Medulla oblongata (tissue), 1 donor: ENCODE data around the gene STK38L.
"Not testable (repeated sequence)": the region's sequence is repeated elsewhere in the genome, so short reads cannot be mapped to it uniquely, and the experiment has no call there.

Experiments used
- DNase-seq: peaks from one replicate; pipeline ENCODE4 v3.0.0-alpha.2; 2015; ENCODE audit errors: extremely low spot score

STK38L gene

GRCh38 chr12:27226407-27226929, 17.6 kb upstream of the STK38L start:
- DNase-seq: peak; percentile 34

- peak; percentile 50 for DNase-seq
These were observed 14.7 kb upstream of the STK38L start for GRCh38 chr12:27229367-27229766.

- DNase-seq: not testable (repeated sequence)
These were observed 12.7 kb upstream of the STK38L start for GRCh38 chr12:27231374-27231773.

GRCh38 chr12:27233814-27234213, 10.3 kb upstream of the STK38L start:
- no peak for DNase-seq

GRCh38 chr12:27236498-27236897, 7.6 kb upstream of the STK38L start:
- DNase-seq: no peak

GRCh38 chr12:27237790-27238771, 6.0 kb upstream of the STK38L start:
- DNase-seq: peak; percentile 69

GRCh38 chr12:27243006-27243405, 1.1 kb upstream of the STK38L start:
- no peak for DNase-seq

- peak; percentile 35 for DNase-seq
These were observed 803 bp downstream of the STK38L start for GRCh38 chr12:27244689-27245488.

- no peak for DNase-seq
These were observed 2.1 kb downstream of the STK38L start for GRCh38 chr12:27246141-27246540.

GRCh38 chr12:27246774-27247173, 2.7 kb downstream of the STK38L start:
- DNase-seq: no peak

- DNase-seq: no peak
These were observed 8.8 kb downstream of the STK38L start for GRCh38 chr12:27252934-27253333.

- no peak for DNase-seq
These were observed 9.3 kb downstream of the STK38L start for GRCh38 chr12:27253347-27253746.

- no peak for DNase-seq
These were observed 11.7 kb downstream of the STK38L start for GRCh38 chr12:27255806-27256205.

- DNase-seq: no peak
These were observed 13.2 kb downstream of the STK38L start for GRCh38 chr12:27257104-27257843.

- DNase-seq: no peak
These were observed 16.7 kb downstream of the STK38L start for GRCh38 chr12:27260746-27261145.

GRCh38 chr12:27261866-27262265, 17.8 kb downstream of the STK38L start:
- no peak for DNase-seq

GRCh38 chr12:27270148-27270547, 26.1 kb downstream of the STK38L start:
- DNase-seq: no peak

- DNase-seq: no peak
These were observed 27.1 kb downstream of the STK38L start for GRCh38 chr12:27271206-27271605.

- no peak for DNase-seq
These were observed 28.4 kb downstream of the STK38L start for GRCh38 chr12:27272373-27273028.

GRCh38 chr12:27273114-27273513, 29.0 kb downstream of the STK38L start:
- DNase-seq: no peak

- DNase-seq: no peak
These were observed 30.6 kb downstream of the STK38L start for GRCh38 chr12:27274706-27275105.
